Astrocyte (in vitro differentiated cells and primary cell): ENCODE measurements around the gene LSM7.

Experiments
- CTCF ChIP-seq: IDR thresholded peaks from 2 replicates; pipeline ENCODE4 v1.5.1; 2011; ENCODE audit warnings: low read depth, mild to moderate bottlenecking, inconsistent platforms, low read length, moderate library complexity; ENCODE audit not compliant: insufficient read depth
- EZH2 ChIP-seq: IDR thresholded peaks from 2 replicates; pipeline ENCODE4 v1.6.1; 2012; ENCODE audit warnings: mild to moderate bottlenecking, low read length, inconsistent platforms; ENCODE audit not compliant: insufficient read depth

DNA sequence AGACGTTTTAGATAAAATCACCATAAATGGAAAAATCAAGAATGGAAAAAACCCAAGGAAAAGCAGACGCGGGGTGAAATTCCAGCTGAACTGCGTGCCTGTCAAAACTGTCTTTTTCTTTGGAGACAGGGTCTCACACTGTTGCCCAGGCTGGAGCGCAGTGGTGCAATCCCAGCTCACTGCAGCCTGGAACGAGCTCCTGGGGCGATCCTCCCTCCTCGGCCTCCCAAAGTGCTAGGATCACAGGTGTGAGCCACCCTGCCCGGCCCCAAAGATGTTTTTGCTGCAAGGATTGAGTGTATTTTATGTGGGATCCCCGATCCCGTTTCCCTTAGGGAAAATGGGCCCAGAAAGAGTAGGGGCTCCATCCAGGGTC is 45.5 kb downstream of the LSM7 start:
- no peak for TF ChIP-seq CTCF
- TF ChIP-seq EZH2 = no peak
